ENCODE results near the gene ZDHHC18. TPM values are rescaled to one million over a fixed set of nuclear protein-coding genes. Genes with fewer than 3 reads are reported as not detected.

Gene ZDHHC18
- total and polyA plus RNA-seq, 2 of the 8 experiments (the other 6 are each of a cell fraction or from before 2014, with no cell fraction given): 29.7 to 49.8 TPM

DNA sequence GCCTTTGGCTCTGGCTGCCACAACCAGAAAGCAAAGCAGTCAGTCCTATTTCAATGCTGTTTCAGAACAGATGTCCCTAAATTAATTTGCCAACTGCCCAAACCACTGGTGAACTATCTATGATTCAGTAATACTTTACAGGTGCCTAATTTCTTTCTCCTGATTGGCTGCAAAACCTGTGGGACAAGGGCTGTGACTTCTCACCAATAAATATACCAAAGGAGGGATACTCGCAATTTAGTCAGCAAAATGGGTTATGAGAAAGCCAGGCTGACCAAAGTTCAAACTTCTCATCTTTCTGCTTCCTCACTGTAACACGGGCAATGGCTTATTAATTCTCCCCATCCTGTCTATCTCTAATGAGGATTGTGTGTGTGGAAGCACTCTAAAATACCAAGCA, 50.8 kb downstream of the ZDHHC18 start:
- TF ChIP-seq EP300 (IDR thresholded peaks at IDR 0.05; ENCODE audit: borderline replicate concordance in 1 of 2, low read depth in 2 of 2, low read length in 2 of 2) (no peak), TAF7 (optimal IDR thresholded peaks at IDR 0.05; ENCODE audit: borderline replicate concordance, low read depth, low read length) (no peak), TEAD4 (IDR thresholded peaks at IDR 0.05; ENCODE audit: low read depth, low read length) (no peak), SIX5 (IDR thresholded peaks at IDR 0.05; ENCODE audit: low read depth, low read length) (no peak), RFX5 (IDR thresholded peaks at IDR 0.05; ENCODE audit: borderline replicate concordance, low read depth, low read length) (no peak), CREB1 (IDR thresholded peaks at IDR 0.05) (no peak), MAFK (IDR thresholded peaks at IDR 0.05; ENCODE audit: low read depth, low read length) (no peak), CTBP2 (IDR thresholded peaks at IDR 0.05; ENCODE audit: borderline replicate concordance, insufficient read depth, insufficient read length, low read length) (no peak), ZNF274 (IDR thresholded peaks at IDR 0.05; ENCODE audit: borderline replicate concordance, extremely low read depth, low read length) (no peak)
- H4K91ac ChIP-seq (replicated peaks; ENCODE audit: insufficient read length, low read length): no peak overlapping the region
- no peak overlapping the region for H3K4ac ChIP-seq (replicated peaks; ENCODE audit: insufficient read length, low read depth, low read length)
- H2AK5ac ChIP-seq (ENCODE audit: low read depth, low read length): no peak overlapping the region
- no peaks in the 10 kb centered on the region for H3K79me2 ChIP-seq (ENCODE audit: control insufficient read depth in 1 of 2, insufficient read depth in 2 of 2, low read length in 2 of 2)
- DNase-seq (ENCODE audit: low read depth in 1 of 2, low spot score in 2 of 2): no peak
- H3K4me3 ChIP-seq (ENCODE audit: extremely low read depth in 1 of 4, insufficient read depth in 2 of 4, low read depth in 3 of 4, low read length in 4 of 4): no peak overlapping the region
- H2BK15ac ChIP-seq (ENCODE audit: low read length): no peak overlapping the region
- H3K27me3 ChIP-seq (replicated peaks in 1 of 4; ENCODE audit: control insufficient read depth in 3 of 4, extremely low read depth in 1 of 4, insufficient read depth in 3 of 4, low read length in 3 of 4): no peaks in the 10 kb centered on the region
- H3K14ac ChIP-seq (ENCODE audit: insufficient read length): no peak overlapping the region
- H3K56ac ChIP-seq (replicated peaks; ENCODE audit: insufficient read length, low read depth, low read length): no peak overlapping the region
- H3K23me2 ChIP-seq (ENCODE audit: low read depth, low read length): no peaks in the 10 kb centered on the region
- peaks cover 0 to 2% (median 0%) of the 10 kb centered on the region in 4 experiments; a peak in 1 of 7 replicates for H3K4me1 ChIP-seq (replicated peaks in 1 of 4; ENCODE audit: control insufficient read depth in 3 of 4, insufficient read depth in 4 of 4, low read length in 3 of 4)
- no peak overlapping the region for H3K9ac ChIP-seq (replicated peaks in 1 of 4; ENCODE audit: extremely low read depth in 1 of 4, low read depth in 3 of 4, low read length in 3 of 4)
- 88% methylated on average over 2 of the region's 2 CpGs; no CpG with 5 or more reads in 1 of the 2 experiments for WGBS, 2 experiments (ENCODE audit: extremely low coverage in 1 of 2, insufficient coverage in 1 of 2, insufficient read length in 1 of 2, insufficient replicate concordance in 2 of 2, low coverage in 1 of 2, low lambda C conversion rate in 2 of 2, missing lambda C conversion rate in 1 of 2)
- no peaks in the 10 kb centered on the region for H4K20me1 ChIP-seq (replicated peaks in 1 of 2; ENCODE audit: control insufficient read depth in 1 of 2, insufficient read depth in 2 of 2, low read length in 2 of 2)
- no peak for FAIRE-seq
- H3K23ac ChIP-seq (ENCODE audit: insufficient read length): no peak overlapping the region
- H2AFZ ChIP-seq (ENCODE audit: low read length): no peak overlapping the region
- no peak overlapping the region for H3K4me2 ChIP-seq (ENCODE audit: insufficient read depth in 1 of 2, low read depth in 2 of 2, low read length in 2 of 2)
- no peak overlapping the region for H3K18ac ChIP-seq (ENCODE audit: extremely low read depth, low read length)
- no peaks in the 10 kb centered on the region for H3K79me1 ChIP-seq (ENCODE audit: low read depth, low read length)
- POLR2A ChIA-PET (ENCODE audit: partially characterized antibody): interaction anchor here (0.7 to 1.4 kb wide), 4 partner anchors 8 to 19 kb away, joined by 3 to 4 read pairs (median 3); partner anchors contain the start of gene GPN2
- H2BK5ac ChIP-seq (ENCODE audit: low read depth, low read length): no peak overlapping the region
- H2BK12ac ChIP-seq (ENCODE audit: low read depth, low read length): no peak overlapping the region
- H3K27ac ChIP-seq (ENCODE audit: low read depth, low read length): no peak overlapping the region
- H3K36me3 ChIP-seq (ENCODE audit: control insufficient read depth in 2 of 4, insufficient read depth in 4 of 4, low read length in 3 of 4): peaks cover 7 to 26% (median 14%) of the 10 kb centered on the region in 4 experiments; a peak in 6 of 8 replicates
- H2BK20ac ChIP-seq (ENCODE audit: low read length): no peak overlapping the region
- CTCF ChIA-PET (ENCODE audit: partially characterized antibody): interaction anchor here (0.6 to 31.7 kb wide), 11 partner anchors 9 to 88 kb away, joined by 3 to 547 read pairs (median 4); partner anchors contain the start of genes GPN2 and SFN
- no peak overlapping the region for H4K5ac ChIP-seq (ENCODE audit: insufficient read length, low read depth, low read length)
- no peak overlapping the region for H2BK120ac ChIP-seq (replicated peaks; ENCODE audit: low read depth, low read length)
- H3K9me3 ChIP-seq (ENCODE audit: insufficient read depth in 2 of 2, low read depth in 1 of 2, low read length in 1 of 2): no peaks in the 10 kb centered on the region
- no peak overlapping the region for H4K8ac ChIP-seq (ENCODE audit: extremely low read depth, insufficient read depth, low read length)

Data from H1 (cell line).